ELR (cell line): ENCODE measurements around the gene USP1.
A peak's percentile ranks its signal among the peaks of the same experiment; 100 is the strongest.

Experiments
- DNase-seq: peaks from one replicate; pipeline ENCODE4 v3.0.0-alpha.2; 2015; ENCODE audit warnings: low read depth

USP1 gene

DNA sequence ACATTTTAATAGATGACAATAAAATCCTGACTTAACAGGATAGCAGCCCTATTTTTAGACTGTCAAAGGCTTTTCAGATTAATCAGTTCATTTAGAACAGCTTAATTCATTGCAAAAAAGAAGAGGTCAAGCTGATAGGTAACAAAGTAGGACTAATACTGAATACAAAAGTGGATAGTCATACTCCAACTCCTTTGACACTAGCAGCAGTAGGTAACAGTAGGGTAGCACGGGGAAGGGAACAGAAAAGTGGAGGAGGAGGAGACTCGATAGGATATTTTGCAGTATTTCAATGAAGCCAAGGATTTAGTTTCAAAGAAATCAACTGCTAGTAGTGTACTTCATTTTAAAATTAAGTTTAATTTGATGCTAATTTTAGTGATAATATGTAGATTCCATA is 51.1 kb downstream of the USP1 start:
- DNase-seq = no peak

DNA sequence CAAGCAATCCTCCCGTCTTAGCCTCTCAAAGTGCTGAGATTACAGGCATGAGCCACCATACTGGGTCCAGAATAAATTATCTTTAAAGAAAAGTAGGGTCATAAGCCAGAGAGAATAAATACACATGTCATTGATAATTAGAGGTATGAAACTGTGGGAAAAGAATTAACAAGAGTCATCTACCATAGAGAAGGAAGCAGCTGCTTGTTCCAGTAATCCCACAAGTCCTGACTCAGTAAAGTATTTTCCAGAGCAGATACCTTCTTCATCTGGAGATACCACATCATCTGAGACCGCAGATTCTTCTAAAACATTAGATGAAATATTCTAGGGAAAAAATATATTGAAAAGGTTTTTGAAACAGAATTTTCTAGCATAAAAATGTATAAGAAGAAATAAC is 55.7 kb downstream of the USP1 start:
- no peak for DNase-seq

DNA sequence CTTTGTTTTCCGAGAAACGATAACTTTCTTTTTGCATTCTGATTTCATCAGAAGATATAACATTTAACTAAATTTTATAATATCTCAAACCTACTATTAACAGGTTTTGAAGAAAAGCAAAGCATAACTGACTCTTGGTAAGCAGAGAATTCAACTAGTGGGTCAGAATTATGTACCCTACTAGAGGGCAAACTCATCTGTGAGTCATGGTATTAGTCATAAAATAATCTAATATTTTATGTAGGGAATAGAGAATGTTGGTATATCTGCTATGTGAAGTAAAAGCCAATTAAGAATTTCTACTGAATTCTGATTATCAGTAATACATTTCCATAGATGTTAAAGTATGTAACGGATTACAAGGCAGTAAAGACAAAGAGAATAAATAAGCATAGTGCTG is 56.8 kb downstream of the USP1 start:
- DNase-seq = peak; percentile 75

DNA sequence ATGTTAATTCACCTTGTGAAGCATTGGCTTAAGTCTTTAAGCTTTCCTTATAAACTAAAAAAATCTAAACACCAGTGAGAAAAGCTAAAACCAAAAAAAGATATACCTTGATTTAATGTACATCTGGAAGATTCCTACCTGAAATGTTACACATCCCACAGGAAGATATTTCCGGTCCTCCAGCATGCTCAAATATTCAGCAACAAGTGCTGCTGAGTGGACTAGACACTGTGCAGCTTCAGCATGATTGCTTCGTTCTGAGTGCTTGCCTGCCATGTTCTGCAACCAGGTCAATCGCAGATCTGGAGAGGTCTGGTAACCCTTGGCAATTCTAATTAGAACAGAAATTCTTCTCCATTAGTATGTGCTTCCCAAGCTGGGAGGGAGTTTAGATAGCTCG is 57.3 kb downstream of the USP1 start:
- no peak for DNase-seq

DNA sequence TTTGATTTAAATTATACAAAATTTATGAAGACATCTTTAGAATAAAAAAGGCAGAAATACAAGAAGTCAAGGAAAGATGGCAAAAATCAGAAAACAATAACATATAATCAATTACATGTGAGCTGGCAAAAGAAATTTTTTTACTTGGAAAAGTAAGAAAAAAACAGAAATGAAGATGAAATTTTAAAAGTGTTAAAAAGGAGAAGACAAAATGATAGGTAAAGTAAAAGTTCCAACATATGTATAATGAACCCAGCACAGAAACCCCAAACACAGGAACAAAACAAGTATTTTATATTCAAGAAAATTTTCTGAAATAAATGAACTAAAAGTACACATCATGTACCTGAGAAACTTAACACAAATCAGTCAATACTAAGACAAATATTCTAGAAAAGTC is 63.4 kb downstream of the USP1 start:
- no peak for DNase-seq
